ENCODE data around the gene USP49. TPM values are rescaled to one million over a fixed set of nuclear protein-coding genes. Genes with fewer than 3 reads are reported as not detected.

Gene USP49
- total and polyA plus RNA-seq, 2 of the 4 experiments (the other 2 are of a cell fraction), result 1.4 to 2.1 TPM

DNA sequence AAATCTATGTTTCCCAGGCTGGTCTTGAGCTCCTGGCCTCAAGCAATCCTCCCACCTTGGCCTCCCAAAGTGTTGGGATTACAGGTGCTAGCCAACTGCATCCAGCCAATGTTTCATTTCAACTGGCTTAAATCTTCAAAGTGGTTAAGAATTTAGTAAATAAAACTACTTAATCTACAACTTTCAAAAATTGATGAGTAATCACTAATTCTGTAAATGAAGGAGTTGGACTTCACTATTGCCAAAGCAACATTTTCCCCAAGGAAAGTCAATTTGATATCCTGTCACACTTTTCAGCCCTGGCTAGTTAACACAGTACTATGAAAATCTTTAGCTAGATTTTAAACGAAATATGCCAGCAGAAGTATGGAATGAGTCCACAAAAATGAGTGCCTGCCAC lies 103.9 kb downstream of the USP49 start:
- H3K18ac ChIP-seq (ENCODE audit: low read depth, low read length), result no peak overlapping the region
- no peak overlapping the region for H2BK20ac ChIP-seq (ENCODE audit: low read depth, low read length)
- no peak overlapping the region for H3K14ac ChIP-seq (replicated peaks; ENCODE audit: low read depth, low read length)
- WGBS, 2 experiments (ENCODE audit: extremely low coverage in 2 of 2, insufficient read length in 1 of 2), result no CpG with 5 or more reads among the region's 1 CpG
- H3K4ac ChIP-seq (ENCODE audit: low read depth, low read length), result no peak overlapping the region
- H3K56ac ChIP-seq (ENCODE audit: extremely low read depth, insufficient read depth, low read length), result no peak overlapping the region
- CTCF ChIA-PET, result interaction anchor here (1.1 kb wide), 1 partner anchor 10 kb away, joined by 4 read pairs; no protein-coding TSS in a partner anchor
- no peak overlapping the region for H3K4me2 ChIP-seq (ENCODE audit: low read depth, low read length)
- no peak overlapping the region for H2BK5ac ChIP-seq (ENCODE audit: low read depth, low read length, poor library complexity, severe bottlenecking)
- no peak overlapping the region for H3K23ac ChIP-seq (ENCODE audit: low read depth, low read length)
- no peak overlapping the region for H2AFZ ChIP-seq (replicated peaks; ENCODE audit: low read length, poor library complexity)
- dilution Hi-C loops (cut with HindIII; ENCODE audit: low sequenced_read_pairs, unreplicated experiment) (no loop called here), in situ Hi-C loops (cut with MboI; ENCODE audit: low sequenced_read_pairs) (no loop called here), intact Hi-C loops (cut with micrococcal nuclease) (no loop called here)
- no peak overlapping the region for H4K5ac ChIP-seq (ENCODE audit: low read depth, low read length)
- TF ChIP-seq NFE2L2 (IDR thresholded peaks at IDR 0.05; ENCODE audit: low read depth, low read length) (no peak), MAFK (IDR thresholded peaks at IDR 0.05; ENCODE audit: low read depth, low read length) (peak; percentile 95), FOS (IDR thresholded peaks at IDR 0.05; ENCODE audit: low read depth, low read length) (no peak)
- no peak overlapping the region for H4K91ac ChIP-seq (ENCODE audit: insufficient read depth, low read depth, low read length)
- peaks cover 21 to 22% of the 10 kb centered on the region in 2 experiments for H3K79me1 ChIP-seq (ENCODE audit: low read depth in 1 of 2, low read length in 2 of 2)
- H3K4me1 ChIP-seq (ENCODE audit: control insufficient read depth, insufficient read depth, low read length), result no peaks in the 10 kb centered on the region
- no peak overlapping the region for H3K27ac ChIP-seq (ENCODE audit: insufficient read depth, low read length)
- POLR2A ChIA-PET (ENCODE audit: unreplicated experiment), result interaction anchor here (0.6 kb wide), 1 partner anchor 97 kb away, joined by 3 read pairs; no protein-coding TSS in a partner anchor
- no peak for ATAC-seq (ENCODE audit: low read depth)
- H3K27me3 ChIP-seq (ENCODE audit: control insufficient read depth, insufficient read depth, low read length), result no peaks in the 10 kb centered on the region
- DNase-seq, result no peak
- H4K8ac ChIP-seq (ENCODE audit: low read depth in 2 of 2, low read length in 2 of 2), result no peak overlapping the region
- peaks cover 21% of the 10 kb centered on the region for H3K36me3 ChIP-seq (ENCODE audit: control insufficient read depth, insufficient read depth, low read length)
- no peak overlapping the region for H2BK15ac ChIP-seq (ENCODE audit: low read depth, low read length)
- no peak overlapping the region for H3K4me3 ChIP-seq (ENCODE audit: insufficient read depth, low read depth, low read length)
- H2AK5ac ChIP-seq (ENCODE audit: low read depth, low read length), result no peak overlapping the region
- no peak overlapping the region for H3K9ac ChIP-seq (ENCODE audit: low read depth, low read length)
- no TSS peak for BruUV-seq (replicated peaks)
- no peak overlapping the region for H2AK9ac ChIP-seq (replicated peaks; ENCODE audit: low read depth, low read length, poor library complexity)
- H4K20me1 ChIP-seq (ENCODE audit: insufficient read depth, low read length), result no peaks in the 10 kb centered on the region
- H3K9me1 ChIP-seq (ENCODE audit: insufficient read depth, low read length), result 0 out of 2 replicates have a peak, but pooled peaks cover 3% of the 10 kb centered on the region
- no peaks in the 10 kb centered on the region for H3K9me3 ChIP-seq (ENCODE audit: control insufficient read depth, insufficient read depth, low read length)
- no peak overlapping the region for H2BK120ac ChIP-seq (ENCODE audit: low read depth, low read length)

Measured in IMR-90 (cell line).